NCI-H2196 (cell line): ENCODE measurements around the gene CCT6B.
"Not testable (repeated sequence)": the region's sequence is repeated elsewhere in the genome, so short reads cannot be mapped to it uniquely, and the experiment has no call there.

Experiments used
- DNase-seq: peaks from one replicate; lab custom pipeline; 2025; ENCODE audit not compliant: unreplicated experiment; lab: John Stamatoyannopoulos, UW

Gene CCT6B

GRCh38 chr17:34980681-34981537, 19.6 kb upstream of the CCT6B start:
- peak; percentile 20 for DNase-seq

- peak; percentile 70 for DNase-seq
Observed at GRCh38 chr17:34980353-34980680, 19.1 kb upstream of the CCT6B start, which contains the start of gene LIG3. LIG3 (plus strand) TSS chr17:34980512; CDS start chr17:34983006, 2,494 bp downstream.

DNA sequence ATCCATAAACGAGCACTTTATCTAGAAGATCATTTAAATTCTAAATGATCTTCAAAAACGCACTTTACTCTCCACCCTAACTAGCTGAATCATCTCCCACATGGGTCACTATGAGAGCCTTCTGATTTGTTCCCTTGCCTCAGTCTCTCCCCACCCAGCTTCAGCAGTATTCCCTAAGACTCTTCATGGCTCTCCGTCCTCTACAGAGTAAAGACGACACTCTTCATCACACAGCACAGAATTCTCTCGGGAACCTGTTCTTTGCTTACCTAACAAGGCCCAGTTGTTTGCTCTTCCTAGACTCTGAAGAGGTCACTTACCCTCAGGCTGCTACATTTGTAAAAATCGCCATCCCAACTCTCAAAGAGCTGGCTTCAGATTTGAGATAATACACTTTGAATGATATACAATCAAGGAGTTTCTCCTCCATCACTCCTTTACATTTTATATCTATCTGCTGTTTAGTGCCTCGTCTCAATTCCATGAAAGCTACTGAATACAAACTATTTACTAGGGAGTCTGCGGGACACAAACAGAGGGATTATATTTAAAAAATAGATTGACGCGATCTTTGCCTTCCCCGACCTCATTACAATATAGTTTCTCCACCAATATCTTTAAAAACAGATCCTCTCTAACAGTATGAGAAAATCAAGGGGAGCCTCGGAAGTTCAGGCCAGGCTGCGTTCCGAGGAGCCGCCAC, 18.5 kb upstream of the CCT6B start:
- DNase-seq: no peak

- DNase-seq: no peak
Observed at GRCh38 chr17:34979153-34979552, 17.9 kb upstream of the CCT6B start.

DNA sequence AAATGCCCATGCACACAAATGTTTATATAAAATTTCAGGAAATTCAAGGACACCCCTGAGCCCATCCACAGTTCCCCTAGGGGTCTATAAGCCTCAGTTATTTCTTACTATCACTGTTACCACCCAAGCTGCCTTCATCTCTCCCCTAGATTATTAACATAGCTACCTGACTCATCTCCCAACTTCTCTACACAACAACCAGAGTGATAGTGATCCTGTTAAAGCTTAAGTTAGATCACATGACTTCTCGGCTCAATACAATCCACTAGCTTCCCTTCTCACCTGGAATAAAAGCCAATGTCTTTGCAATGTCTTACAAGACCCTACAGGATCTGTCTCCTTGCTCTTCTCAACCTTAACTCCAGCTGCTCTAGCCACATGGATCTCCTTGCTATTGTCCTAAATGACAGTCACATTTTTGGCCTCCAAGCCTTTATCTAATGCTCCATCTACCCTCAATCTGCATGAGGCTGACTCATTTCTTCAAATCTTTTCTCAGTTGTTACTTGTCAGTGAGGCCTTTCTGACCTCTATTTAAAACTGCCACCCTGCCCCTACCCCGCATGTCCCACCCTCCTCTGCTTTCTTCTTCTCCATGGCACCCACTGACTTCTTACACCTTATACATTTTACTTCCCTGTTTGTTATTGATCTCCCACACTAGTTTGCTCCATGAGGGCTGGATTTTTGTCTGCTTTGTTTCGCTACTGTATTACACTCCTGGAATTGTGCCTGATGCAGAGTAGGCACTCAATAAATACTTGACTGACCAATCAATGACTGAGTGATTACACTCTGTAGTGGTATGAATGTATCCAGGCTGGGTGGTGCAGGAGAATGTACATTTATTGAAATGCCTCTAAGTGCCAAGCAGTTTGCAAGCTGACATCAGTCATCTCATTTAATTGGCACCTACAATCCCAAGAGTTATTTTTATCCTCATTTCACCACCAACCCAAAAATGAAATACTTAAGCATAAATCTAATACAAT, 13.8 kb upstream of the CCT6B start:
- no peak for DNase-seq

DNA sequence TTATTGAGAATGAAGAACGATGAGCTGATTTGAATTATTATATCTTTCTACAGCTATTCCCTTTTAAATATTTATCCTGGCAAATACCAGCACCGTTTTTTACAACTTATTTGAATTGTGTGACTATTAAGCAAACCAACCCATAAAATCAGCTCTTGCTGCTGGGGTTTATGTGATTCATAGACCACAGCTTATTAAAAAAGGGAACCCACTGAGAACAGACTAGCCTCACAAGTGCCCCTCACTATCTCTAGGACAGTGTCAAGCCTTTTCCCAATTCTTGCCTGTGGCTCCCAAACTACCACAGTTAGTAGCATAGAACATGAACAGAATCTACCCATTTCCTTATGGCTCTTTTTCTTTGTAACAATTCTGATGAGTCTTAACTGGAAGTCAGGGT, 12.9 kb upstream of the CCT6B start:
- no peak for DNase-seq

DNA sequence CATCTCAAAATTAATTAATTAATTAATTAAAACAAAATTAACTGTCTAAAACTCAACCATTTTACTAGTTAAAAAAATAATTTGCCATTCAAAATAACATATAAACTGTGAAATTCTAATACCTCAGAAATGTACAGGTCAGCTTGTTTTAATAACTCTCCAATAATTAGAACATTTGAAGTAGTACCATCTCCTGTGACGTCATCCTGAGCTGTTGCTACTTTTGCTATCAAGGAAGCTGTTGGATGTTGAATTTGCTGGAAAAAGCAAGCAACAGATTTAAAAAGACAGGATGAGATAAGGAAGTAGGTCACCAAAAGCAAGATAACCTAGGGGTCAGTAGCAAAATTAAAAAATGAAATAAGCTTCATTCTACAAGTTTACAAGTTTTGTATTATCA, 2.8 kb downstream of the CCT6B start:
- no peak for DNase-seq

- not testable (repeated sequence) for DNase-seq
Observed at GRCh38 chr17:34950780-34951179, 10.5 kb downstream of the CCT6B start.

- no peak for DNase-seq
Observed at GRCh38 chr17:34930283-34930682, 31.0 kb downstream of the CCT6B start.

DNA sequence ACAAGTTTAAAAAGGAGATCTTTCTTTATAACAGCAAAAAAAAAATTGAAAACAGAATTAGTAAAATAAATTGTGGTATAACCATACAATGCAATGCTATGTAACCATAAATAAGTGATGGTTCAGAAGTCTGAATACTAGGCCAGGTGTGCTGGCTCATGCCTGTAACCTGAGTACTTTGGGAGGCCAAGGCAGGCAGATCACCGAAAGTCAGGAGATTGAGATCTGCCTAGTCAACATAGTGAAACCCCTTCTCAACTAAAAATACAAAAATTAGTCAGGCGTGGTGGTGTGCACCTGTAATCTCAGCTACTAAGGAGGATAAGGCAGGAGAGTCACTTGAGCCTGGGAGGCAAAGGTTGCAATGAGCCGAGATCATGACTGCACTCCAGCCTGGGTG, 34.6 kb downstream of the CCT6B start:
- no peak for DNase-seq

- DNase-seq: no peak
Observed at GRCh38 chr17:34920676-34921075, 40.6 kb downstream of the CCT6B start.

DNA sequence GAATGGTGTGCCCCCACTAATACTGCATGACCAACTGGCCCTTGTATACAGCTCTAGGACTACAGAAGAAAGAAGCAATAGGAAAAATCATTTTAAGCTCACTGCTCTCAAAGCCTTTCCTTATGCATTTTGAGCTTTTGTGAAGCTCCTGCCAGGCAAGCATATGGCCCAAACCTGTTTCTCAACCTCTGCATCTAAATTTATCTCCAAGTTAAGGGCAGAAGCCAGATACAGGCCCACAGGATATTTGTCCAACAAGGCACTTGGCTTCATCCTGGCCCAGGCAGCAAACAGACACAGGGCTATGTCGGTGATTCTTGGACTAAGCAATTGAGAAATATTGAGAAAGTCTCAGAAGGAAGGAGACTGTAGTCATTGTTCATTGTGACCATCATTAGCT, 43.9 kb downstream of the CCT6B start:
- DNase-seq: no peak

DNA sequence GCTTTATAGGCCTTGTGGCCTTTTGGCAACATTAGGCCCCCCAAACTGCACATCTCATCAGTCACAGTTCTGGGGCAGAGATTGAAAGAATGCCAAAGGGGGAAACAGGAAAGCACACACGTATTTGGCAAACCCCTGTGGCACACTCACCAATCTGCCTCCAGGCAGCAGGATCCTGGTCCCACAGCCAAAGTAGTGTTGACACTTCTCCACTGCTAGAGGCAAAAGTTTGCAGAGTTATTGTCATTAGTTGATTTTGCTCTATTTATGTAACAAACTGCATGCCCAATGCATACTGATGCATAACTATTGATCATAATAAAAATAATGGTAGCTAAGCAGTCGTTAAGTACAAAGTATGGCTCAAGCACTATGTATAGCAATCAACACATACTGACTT, 45.1 kb downstream of the CCT6B start:
- no peak for DNase-seq

DNA sequence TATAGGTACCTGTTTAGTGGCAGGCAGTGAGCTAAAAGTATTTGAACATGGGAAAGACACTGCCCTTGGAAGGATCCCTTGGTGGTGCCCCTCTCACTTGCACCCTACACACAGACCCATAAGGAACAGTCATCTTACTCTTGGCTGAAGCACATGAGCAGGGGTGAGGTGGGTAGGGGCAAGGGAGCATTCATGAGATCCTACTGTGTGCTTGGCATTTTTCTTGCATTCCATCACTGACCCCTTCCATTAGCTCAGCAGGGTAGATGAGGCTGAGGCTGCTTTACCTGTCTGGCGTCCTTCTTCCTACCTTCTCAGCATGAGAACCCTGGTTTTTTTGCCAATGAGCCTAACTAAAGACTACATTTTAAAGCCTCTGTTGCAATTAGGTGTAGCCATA, 48.3 kb downstream of the CCT6B start:
- no peak for DNase-seq

DNA sequence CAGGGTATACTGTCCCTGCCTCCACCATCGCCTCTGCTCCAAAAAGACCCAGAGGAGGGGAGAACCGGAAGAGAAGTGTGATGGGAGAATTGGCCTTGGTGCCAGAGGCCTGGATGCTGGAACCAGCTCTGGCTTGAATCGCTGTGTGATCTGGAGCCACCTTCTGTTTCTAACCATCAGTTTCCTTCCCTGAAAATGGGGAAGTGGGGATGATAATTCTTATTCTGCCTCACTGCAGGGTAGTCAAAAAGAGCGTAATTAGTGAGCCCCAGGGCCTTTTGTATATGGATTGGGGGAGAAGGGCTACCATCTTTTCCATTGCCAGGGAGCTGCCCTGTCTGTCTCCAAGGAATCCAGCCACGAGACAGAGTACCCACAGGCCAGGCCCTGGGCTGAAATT, 52.2 kb downstream of the CCT6B start:
- DNase-seq: no peak

- no peak for DNase-seq
Observed at GRCh38 chr17:34902831-34903547, 58.3 kb downstream of the CCT6B start.

GRCh38 chr17:34899643-34900291, 61.5 kb downstream of the CCT6B start:
- no peak for DNase-seq

DNA sequence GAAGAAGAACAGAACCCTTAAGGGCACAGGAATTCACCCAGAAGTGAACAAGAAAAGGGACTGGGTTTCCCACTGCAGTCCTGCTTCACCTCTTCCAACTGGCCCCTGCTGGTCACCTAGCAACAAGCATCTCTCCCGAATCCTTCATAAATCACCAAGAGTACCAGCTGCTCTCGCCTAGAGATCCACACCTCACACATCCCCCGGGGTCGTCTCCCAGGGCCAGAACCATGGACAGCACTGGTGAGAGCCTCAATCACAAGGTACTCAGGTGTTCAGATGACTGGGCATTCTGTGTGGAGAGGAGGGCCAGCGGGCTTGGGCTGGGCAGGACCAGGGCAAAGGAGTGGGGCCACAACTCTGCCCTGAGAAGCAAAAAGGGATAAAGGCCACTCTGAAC, 65.9 kb downstream of the CCT6B start:
- no peak for DNase-seq

GRCh38 chr17:34894964-34895363, 66.3 kb downstream of the CCT6B start:
- no peak for DNase-seq
